HG03095 (cell line): ENCODE measurements around the gene DCAF7.

Experiments used
- ATAC-seq: cut with Tn5 transposase; IDR thresholded peaks from one replicate; pipeline ENCODE4 v1.9.1; 2021; ENCODE audit warnings: moderate library complexity; ENCODE audit not compliant: unreplicated experiment

Gene DCAF7

GRCh38 chr17:63524051-63524450 lies 26.2 kb upstream of the DCAF7 start:
- ATAC-seq: no peak

DNA sequence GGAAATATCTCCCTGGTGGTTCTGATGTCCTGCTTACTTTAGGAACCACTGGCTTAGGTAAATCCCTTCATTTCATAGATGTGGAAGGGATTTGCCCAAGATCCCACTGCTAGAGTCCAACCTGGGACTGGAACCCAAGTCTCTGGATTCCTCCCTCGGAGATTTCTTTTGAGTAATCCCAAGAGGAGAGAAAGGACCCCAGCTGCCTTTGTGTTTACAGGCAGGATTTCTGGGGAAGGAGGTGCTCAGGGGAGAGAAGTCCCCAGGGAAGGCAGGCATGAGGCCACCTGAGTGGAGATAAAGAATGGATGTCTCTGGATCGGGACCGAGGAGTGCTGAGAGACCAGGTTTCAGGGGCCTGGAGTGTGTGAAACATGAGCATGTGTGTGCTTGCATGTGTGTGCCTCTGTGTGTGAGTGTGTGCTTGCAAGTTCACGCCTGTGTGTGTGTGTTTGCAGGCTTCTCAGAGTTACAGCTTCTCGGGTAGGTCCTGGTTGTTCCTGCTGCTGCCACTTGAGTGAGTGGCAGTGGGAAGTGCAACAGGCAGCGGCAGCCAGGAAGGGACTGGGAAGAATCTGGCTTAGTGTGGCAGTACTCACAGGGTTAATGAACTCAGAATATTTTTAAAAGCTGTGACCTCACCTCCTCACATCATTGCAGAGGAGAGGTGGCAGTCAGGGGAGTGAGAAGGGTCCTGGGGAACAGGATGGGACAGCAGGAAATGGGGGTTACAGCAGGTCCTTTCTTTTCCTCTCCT lies 24.9 kb upstream of the DCAF7 start:
- no peak for ATAC-seq

GRCh38 chr17:63526861-63527260 lies 23.4 kb upstream of the DCAF7 start:
- no peak for ATAC-seq

- ATAC-seq: no peak
Observed at GRCh38 chr17:63528183-63528582, 22.1 kb upstream of the DCAF7 start.

DNA sequence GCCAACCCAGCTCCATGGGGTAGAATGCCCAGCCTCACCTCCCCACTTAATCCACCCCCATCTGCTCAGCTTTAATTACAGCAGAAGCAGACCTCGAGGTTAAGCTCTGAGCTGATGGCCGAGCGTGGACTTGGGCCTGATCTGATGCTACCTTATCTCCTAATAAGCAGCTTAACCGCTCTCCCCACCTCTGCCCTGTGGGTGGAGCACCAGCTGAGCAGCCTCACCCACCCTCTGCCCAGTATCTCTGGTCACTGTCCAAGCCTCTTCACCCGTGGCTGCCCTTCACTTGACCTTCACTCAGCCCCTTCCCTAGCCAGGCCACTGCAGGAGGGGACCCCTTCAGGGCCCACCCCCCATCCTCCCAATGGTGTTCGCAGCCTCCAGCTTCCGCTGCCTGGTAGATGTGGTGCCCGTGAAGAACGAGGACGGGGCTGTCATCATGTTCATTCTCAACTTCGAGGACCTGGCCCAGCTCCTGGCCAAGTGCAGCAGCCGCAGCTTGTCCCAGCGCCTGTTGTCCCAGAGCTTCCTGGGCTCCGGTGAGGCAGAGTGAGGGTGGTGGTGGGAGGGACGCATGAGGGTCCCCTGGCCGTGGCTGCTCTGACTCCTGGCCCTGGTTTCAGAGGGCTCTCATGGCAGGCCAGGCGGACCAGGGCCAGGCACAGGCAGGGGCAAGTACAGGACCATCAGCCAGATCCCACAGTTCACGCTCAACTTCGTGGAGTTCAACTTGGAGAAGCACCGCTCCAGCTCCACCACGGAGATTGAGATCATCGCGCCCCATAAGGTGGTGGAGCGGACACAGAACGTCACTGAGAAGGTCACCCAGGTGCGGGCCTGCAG lies 20.3 kb upstream of the DCAF7 start:
- no peak for ATAC-seq

GRCh38 chr17:63530557-63531021 lies 19.7 kb upstream of the DCAF7 start:
- no peak for ATAC-seq

DNA sequence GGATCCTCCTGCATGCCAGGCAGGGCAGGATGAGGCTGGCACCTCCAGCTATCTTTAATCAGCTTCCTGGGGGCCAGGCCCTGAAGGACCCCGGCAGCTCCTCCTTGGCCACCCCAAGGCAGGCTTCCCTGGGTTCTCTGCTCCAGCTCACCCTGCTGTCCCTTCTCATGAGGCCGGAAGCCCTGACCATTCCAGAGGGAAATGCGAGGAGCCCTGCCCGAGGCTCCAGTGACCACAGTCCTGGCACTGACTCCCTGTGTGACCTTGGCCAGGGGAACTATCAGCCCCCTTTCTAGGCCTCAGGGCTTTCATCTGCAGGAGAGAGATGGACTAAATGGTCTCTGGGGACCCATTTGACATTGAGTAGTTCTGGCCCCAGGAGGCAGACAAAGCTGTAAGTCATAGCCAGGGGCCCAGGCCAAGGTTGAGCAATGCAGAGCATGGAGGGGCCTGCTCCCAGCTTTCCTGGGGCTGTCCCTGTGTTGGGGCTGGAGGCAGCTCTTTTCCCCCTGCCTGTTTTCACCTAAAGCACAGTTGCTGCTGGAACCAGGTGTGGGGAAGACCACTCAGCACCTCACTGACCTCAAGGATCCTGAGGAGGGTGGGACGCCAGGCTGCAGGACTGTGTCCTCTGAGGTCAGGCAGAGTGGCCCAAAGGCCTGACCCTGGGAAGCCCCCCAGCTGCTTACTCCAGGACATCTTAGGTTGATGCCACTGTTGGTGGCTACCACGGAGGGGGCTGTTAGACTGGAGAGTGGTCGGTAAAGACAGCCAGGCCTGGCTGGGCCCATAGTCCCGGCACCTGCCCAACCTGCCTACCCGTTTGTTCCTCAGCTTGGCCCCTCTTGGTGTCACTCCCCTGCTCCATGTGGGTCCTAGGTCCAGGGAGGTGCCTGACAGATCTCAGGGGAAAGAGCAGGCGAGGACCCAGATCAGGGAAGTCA lies 19.0 kb upstream of the DCAF7 start:
- ATAC-seq: no peak

DNA sequence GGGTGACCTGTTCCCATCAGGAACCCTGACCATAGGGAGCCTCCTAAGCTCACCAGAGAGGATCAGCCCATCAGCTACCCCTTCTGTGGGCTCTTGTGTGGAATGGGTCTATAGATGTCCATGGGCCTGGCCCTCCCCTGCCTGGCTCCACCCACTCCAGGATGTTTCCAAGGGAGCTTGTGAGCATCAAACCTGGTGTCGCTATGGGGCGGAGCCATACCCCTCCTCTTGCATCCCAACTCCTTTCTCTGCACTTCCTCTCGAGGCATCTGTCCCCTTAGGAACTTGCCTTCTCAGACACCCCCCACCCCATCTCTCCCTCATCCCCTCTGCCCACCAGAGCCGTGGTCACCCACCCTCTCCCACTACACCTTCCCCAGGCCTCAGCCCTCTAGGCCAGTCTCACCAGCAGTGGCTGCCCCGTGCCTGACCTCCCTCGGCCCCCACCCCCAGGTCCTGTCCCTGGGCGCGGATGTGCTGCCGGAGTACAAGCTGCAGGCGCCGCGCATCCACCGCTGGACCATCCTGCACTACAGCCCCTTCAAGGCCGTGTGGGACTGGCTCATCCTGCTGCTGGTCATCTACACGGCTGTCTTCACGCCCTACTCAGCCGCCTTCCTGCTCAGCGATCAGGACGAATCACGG lies 16.7 kb upstream of the DCAF7 start:
- ATAC-seq: no peak

GRCh38 chr17:63534078-63534570 lies 16.2 kb upstream of the DCAF7 start:
- no peak for ATAC-seq

DNA sequence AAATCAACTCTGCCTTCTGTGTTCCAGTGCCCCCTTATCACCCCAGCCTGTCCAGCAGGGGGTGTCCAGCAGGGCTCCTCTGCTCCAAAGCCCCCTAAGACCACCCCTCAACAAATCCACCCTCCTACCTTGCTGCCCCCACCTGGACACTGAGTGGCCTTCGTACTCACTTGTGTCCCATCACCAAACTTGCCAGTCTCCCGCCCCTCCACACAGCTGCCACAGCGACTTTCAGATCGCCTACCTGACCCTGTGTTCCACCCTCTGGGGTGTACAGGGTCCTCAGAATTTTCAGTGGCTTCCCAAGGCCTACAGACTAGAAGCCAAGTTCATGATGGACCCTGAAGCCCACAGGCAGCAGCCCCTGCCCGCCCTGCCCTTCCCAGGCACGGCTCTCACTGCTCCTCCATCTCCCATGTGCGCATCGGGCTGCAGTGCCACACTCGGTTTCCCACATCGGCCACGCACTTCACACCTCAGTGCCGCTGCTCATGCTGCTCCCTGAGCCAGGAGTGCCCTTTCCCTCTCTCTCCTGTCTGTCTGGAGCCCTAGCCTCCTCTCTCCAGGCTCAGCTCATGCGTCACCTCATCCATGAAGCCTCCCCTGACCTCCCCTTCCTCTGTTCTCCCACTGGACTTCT lies 15.3 kb upstream of the DCAF7 start:
- ATAC-seq: no peak

- ATAC-seq: no peak
Observed at GRCh38 chr17:63535640-63536039, 14.6 kb upstream of the DCAF7 start.

- ATAC-seq: no peak
Observed at GRCh38 chr17:63537001-63537400, 13.3 kb upstream of the DCAF7 start.

- no peak for ATAC-seq
Observed at GRCh38 chr17:63537991-63538692, 12.1 kb upstream of the DCAF7 start.

DNA sequence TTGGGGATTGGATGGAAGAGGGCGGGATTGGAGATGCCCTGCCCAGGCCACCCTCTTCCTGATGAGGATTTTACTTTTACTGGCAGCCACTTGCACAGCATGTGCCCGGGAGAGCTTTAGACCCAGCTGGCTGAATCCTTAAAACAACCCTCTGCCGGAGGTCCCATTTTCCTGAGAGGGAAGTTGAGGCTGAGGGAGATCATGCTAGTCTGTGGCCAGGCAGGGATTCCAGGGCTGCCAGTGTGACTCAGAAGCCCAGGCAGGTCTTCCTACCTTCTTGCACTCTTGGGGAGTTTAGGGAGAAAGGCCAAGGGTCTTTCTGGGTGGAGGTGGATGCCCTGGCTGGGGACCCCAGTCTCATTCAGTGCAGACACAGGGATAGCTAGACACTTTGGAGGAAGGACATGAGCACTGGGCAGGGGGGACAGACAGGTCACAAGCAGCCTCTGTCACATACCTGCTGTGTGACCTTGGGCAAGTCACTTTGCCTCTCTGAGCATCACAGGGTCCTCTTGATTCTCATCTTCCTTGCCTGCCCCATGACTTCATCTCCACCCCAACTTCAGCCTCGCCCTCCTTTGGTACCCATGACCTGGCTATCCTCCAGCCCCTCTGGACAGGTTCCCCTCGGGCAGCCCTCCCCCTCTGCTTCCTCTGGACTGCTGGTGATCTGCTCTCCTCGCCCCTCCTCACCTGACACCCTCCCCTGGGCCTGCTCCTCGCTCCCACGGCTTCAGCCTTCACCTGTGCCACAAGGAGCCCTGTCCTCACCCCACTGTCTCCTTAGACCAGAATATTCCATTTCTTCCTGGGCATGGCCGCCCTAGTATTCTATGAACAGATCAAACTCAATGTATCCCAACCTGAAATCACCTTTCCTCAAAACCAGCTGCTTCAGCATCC lies 11.3 kb upstream of the DCAF7 start:
- no peak for ATAC-seq

- ATAC-seq: no peak
Observed at GRCh38 chr17:63540590-63540989, 9.7 kb upstream of the DCAF7 start.

DNA sequence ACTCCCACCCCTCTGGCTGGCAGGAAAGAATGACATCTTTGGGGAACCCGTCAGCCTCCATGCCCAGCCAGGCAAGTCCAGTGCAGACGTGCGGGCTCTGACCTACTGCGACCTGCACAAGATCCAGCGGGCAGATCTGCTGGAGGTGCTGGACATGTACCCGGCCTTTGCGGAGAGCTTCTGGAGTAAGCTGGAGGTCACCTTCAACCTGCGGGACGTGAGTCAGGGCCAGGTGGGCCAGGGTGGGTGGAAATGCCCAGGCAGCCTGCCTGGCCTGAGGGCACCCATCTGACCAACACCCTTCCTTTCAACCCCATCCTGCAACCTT lies 8.1 kb upstream of the DCAF7 start:
- ATAC-seq: no peak

GRCh38 chr17:63542942-63543821 lies 7.1 kb upstream of the DCAF7 start:
- no peak for ATAC-seq
